Mesenchymal stem cell (in vitro differentiated cells and primary cell): Measurements from ENCODE around the gene LRRC56.

Experiments
- DNase-seq: peaks from one replicate; pipeline ENCODE4 v3.0.0-alpha.2; 2013
- H2AFZ ChIP-seq: one replicate; pipeline ENCODE4 v1.6.1; 2013; ENCODE audit warnings: low read depth, mild to moderate bottlenecking, control low read depth, inconsistent platforms, low read length, moderate library complexity
- H2AK5ac ChIP-seq: 2 replicates; pipeline ENCODE4 v1.6.1; 2013; ENCODE audit warnings: low read length, moderate library complexity, mild to moderate bottlenecking, inconsistent platforms; ENCODE audit not compliant: severe bottlenecking
- H2BK120ac ChIP-seq: one replicate; pipeline ENCODE4 v1.6.1; 2013; ENCODE audit warnings: low read depth, mild to moderate bottlenecking, inconsistent platforms, low read length, moderate library complexity
- H2BK12ac ChIP-seq, 2 experiments: one replicate each; pipeline ENCODE4 v1.6.1; 2013; ENCODE audit warnings: inconsistent platforms in 2 of 2, low read length in 2 of 2, mild to moderate bottlenecking in 2 of 2, moderate library complexity in 2 of 2, control low read depth in 1 of 2
- H2BK15ac ChIP-seq: one replicate; pipeline ENCODE4 v1.6.1; 2013; ENCODE audit warnings: mild to moderate bottlenecking, low read depth, inconsistent platforms; ENCODE audit not compliant: poor library complexity, severe bottlenecking
- H2BK5ac ChIP-seq: 2 replicates; pipeline ENCODE4 v1.6.1; 2013; ENCODE audit warnings: low read depth, mild to moderate bottlenecking, low read length, control low read depth, inconsistent platforms; ENCODE audit not compliant: poor library complexity, severe bottlenecking
- H3K14ac ChIP-seq, 2 experiments: one replicate each; pipeline ENCODE4 v1.6.1; 2013; ENCODE audit warnings: inconsistent platforms in 2 of 2, low read length in 2 of 2, control low read depth in 1 of 2, mild to moderate bottlenecking in 1 of 2, moderate library complexity in 1 of 2
- H3K18ac ChIP-seq, 2 experiments: one replicate each; pipeline ENCODE4 v1.6.1; 2013; ENCODE audit warnings: inconsistent platforms in 2 of 2, low read length in 2 of 2, control low read depth in 1 of 2, low read depth in 1 of 2, mild to moderate bottlenecking in 1 of 2
- H3K23ac ChIP-seq, 2 experiments: one replicate each; pipeline ENCODE4 v1.6.1; 2013; ENCODE audit warnings: inconsistent platforms in 2 of 2, low read length in 2 of 2, mild to moderate bottlenecking in 2 of 2, moderate library complexity in 2 of 2, control low read depth in 1 of 2
- H3K27ac ChIP-seq: 2 replicates; pipeline ENCODE4 v1.5.1; 2013; ENCODE audit warnings: mild to moderate bottlenecking, moderate library complexity, low read length, control low read depth, inconsistent platforms; ENCODE audit not compliant: poor library complexity, severe bottlenecking
- H3K27me3 ChIP-seq, 2 experiments: 2 replicates each; pipeline versions ENCODE4 v1.6.1 to v1.7.0; 2013; ENCODE audit warnings: low read length in 2 of 2, mild to moderate bottlenecking in 2 of 2, moderate library complexity in 2 of 2, control low read depth in 1 of 2, inconsistent platforms in 1 of 2; ENCODE audit not compliant: control insufficient read depth in 1 of 2, insufficient read depth in 1 of 2
- H3K36me3 ChIP-seq, 2 experiments: 2 replicates each; pipeline versions ENCODE4 v1.6.1 to v1.7.0; 2013; ENCODE audit warnings: low read length in 2 of 2, control low read depth in 1 of 2, inconsistent platforms in 1 of 2, low read depth in 1 of 2, mild to moderate bottlenecking in 1 of 2; ENCODE audit not compliant: insufficient read depth in 2 of 2, control insufficient read depth in 1 of 2
- H3K4ac ChIP-seq, 2 experiments: one replicate each; pipeline ENCODE4 v1.6.1; 2013; ENCODE audit warnings: inconsistent platforms in 2 of 2, low read length in 2 of 2, mild to moderate bottlenecking in 2 of 2, moderate library complexity in 2 of 2, control low read depth in 1 of 2, low read depth in 1 of 2
- H3K4me1 ChIP-seq: 2 replicates; pipeline ENCODE4 v1.6.1; 2013; ENCODE audit warnings: low read depth, low read length, control low read depth; ENCODE audit not compliant: control insufficient read depth, insufficient read depth
- H3K4me2 ChIP-seq: 2 replicates; pipeline ENCODE4 v1.6.1; 2013; ENCODE audit warnings: low read length, mild to moderate bottlenecking, inconsistent platforms; ENCODE audit not compliant: poor library complexity, severe bottlenecking
- H3K4me3 ChIP-seq, 2 experiments: 2 replicates each; pipeline versions ENCODE4 v1.5.1 to v1.7.0; 2013; ENCODE audit warnings: low read length in 2 of 2, mild to moderate bottlenecking in 2 of 2, control low read depth in 1 of 2, low read depth in 1 of 2; ENCODE audit not compliant: insufficient read depth in 1 of 2
- H3K79me1 ChIP-seq: replicated peaks from 2 replicates; pipeline ENCODE4 v1.6.1; 2013; ENCODE audit warnings: mild to moderate bottlenecking, control low read depth, low read length, inconsistent platforms; ENCODE audit not compliant: poor library complexity, severe bottlenecking
- H3K9ac ChIP-seq: 2 replicates; pipeline ENCODE4 v1.7.0; 2013; ENCODE audit warnings: mild to moderate bottlenecking, low read length, moderate library complexity
- H3K9me3 ChIP-seq: 2 replicates; pipeline ENCODE4 v1.7.0; 2013; ENCODE audit warnings: mild to moderate bottlenecking, low read length; ENCODE audit not compliant: control insufficient read depth
- H4K8ac ChIP-seq: one replicate; pipeline ENCODE4 v1.6.1; 2013; ENCODE audit warnings: inconsistent platforms, mild to moderate bottlenecking, low read length, moderate library complexity
- H4K91ac ChIP-seq: one replicate; pipeline ENCODE4 v1.6.1; 2013; ENCODE audit warnings: mild to moderate bottlenecking, low read length, inconsistent platforms
- WGBS: methylation state at CpG from one replicate; pipeline ENCODE4 v1.1.7; 2013; ENCODE audit warnings: mixed read lengths; 5-methylcytosine and 5-hydroxymethylcytosine counted together

The LRRC56 gene

DNA sequence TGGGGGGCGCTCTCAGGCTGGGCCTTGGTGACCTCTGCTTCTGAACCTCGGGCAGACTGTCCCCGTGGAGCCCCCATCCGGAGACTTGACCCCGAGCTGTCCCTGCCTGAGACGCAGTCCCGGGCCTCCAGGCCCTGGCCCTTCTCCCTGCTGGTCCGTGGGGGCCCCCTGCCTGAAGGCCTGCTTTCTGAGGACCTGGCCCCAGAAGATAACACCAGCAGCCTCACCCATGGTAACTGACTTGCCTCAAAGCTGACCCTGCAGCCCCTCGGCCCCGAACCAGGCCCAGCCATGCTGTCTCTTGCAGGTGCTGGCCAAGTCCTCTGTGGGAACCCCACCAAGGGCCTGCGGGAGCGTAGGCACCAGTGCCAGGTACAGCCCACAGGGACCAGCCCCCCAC is 14.3 kb downstream of the LRRC56 start:
- DNase-seq = no peak
- 87% methylated on average over 12 of the region's 12 CpGs for WGBS
- Histone ChIP-seq H2BK120ac (no peak overlapping the region), H3K4me1 (peaks cover 23% of the 10 kb centered on the region), H3K79me1 (no peaks in the 10 kb centered on the region), H3K36me3 (no peaks in the 10 kb centered on the region), H3K27ac (no peak overlapping the region), H3K9me3 (no peaks in the 10 kb centered on the region), H4K91ac (no peak overlapping the region), H2BK5ac (no peak overlapping the region), H3K14ac (no peak overlapping the region), H3K18ac (no peak overlapping the region), H4K8ac (peak overlapping the region; percentile 55), H3K4me3 (no peak overlapping the region), H3K4me2 (no peak overlapping the region), H3K9ac (no peak overlapping the region), H2AK5ac (no peak overlapping the region), H2BK12ac (no peak overlapping the region), H3K23ac (no peak overlapping the region), H2BK15ac (no peak overlapping the region), H3K4ac (no peak overlapping the region), H3K27me3 (peaks cover 6 to 48% of the 10 kb centered on the region in 2 experiments), H2AFZ (no peak overlapping the region)

GRCh38 chr11:553083-553987 is 16.0 kb downstream of the LRRC56 start:
- Histone ChIP-seq H3K79me1 (no peaks in the 10 kb centered on the region), H3K18ac (no peak overlapping the region), H3K4me2 (no peak overlapping the region), H3K4me3 (peak overlapping the region in 1 of 2 experiments; percentile 6), H3K23ac (no peak overlapping the region), H2AK5ac (no peak overlapping the region), H3K4me1 (peaks cover 23% of the 10 kb centered on the region), H3K9me3 (no peaks in the 10 kb centered on the region), H3K14ac (no peak overlapping the region), H2BK15ac (no peak overlapping the region), H2AFZ (no peak overlapping the region), H3K9ac (no peak overlapping the region), H3K27me3 (peaks cover 12 to 62% of the 10 kb centered on the region in 2 experiments), H4K91ac (no peak overlapping the region), H3K36me3 (no peaks in the 10 kb centered on the region), H2BK12ac (no peak overlapping the region), H2BK120ac (no peak overlapping the region), H2BK5ac (no peak overlapping the region), H4K8ac (no peak overlapping the region), H3K27ac (no peak overlapping the region), H3K4ac (no peak overlapping the region)
- WGBS = 86% methylated on average over 27 of the region's 27 CpGs
- DNase-seq = no peak

DNA sequence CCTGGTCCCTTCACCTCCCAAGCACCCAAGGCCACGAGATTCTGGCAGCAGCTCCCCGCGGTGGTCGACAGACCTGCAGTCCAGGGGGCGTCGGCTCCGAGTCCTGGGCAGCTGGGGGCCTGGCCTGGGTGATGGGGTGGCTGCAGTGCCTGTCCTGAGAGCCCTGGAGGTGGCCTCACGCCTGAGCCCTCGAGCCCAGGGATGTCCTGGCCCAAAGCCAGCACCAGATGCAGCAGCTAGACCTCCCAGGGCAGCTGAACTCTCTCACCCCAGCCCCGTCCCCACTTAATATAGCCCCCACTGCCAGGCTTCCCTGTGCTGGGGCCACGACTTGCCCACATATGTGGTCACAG is 16.6 kb downstream of the LRRC56 start:
- Histone ChIP-seq H3K36me3 (no peaks in the 10 kb centered on the region), H4K8ac (no peak overlapping the region), H3K4me1 (peaks cover 22% of the 10 kb centered on the region), H2AK5ac (no peak overlapping the region), H3K23ac (no peak overlapping the region), H3K18ac (no peak overlapping the region), H3K4me3 (no peak overlapping the region), H3K27me3 (peaks cover 12 to 68% of the 10 kb centered on the region in 2 experiments), H3K79me1 (no peaks in the 10 kb centered on the region), H3K9me3 (no peaks in the 10 kb centered on the region), H2BK120ac (no peak overlapping the region), H3K14ac (no peak overlapping the region), H2BK5ac (no peak overlapping the region), H2BK12ac (no peak overlapping the region), H4K91ac (peak overlapping the region; percentile 31), H2AFZ (no peak overlapping the region), H3K4ac (no peak overlapping the region), H3K4me2 (no peak overlapping the region), H2BK15ac (no peak overlapping the region), H3K27ac (no peak overlapping the region), H3K9ac (no peak overlapping the region)
- 68% methylated on average over 9 of the region's 11 CpGs for WGBS
- no peak for DNase-seq

GRCh38 chr11:554428-555226 is 17.3 kb downstream of the LRRC56 start:
- no peak overlapping the region for H3K9ac ChIP-seq
- no peak overlapping the region for H3K4ac ChIP-seq
- H3K27ac ChIP-seq = no peak overlapping the region
- H2BK5ac ChIP-seq = no peak overlapping the region
- H2AK5ac ChIP-seq = no peak overlapping the region
- H3K4me3 ChIP-seq = peak overlapping the region in 1 of 2 experiments; percentile 29
- no peaks in the 10 kb centered on the region for H3K9me3 ChIP-seq
- no peak overlapping the region for H3K18ac ChIP-seq
- no peak overlapping the region for H3K14ac ChIP-seq
- peak; percentile 30 for DNase-seq
- H4K8ac ChIP-seq = no peak overlapping the region
- WGBS = 21% methylated on average over 31 of the region's 60 CpGs
- no peaks in the 10 kb centered on the region for H3K79me1 ChIP-seq
- no peak overlapping the region for H2BK12ac ChIP-seq
- no peak overlapping the region for H2BK120ac ChIP-seq
- no peak overlapping the region for H3K23ac ChIP-seq
- H3K4me1 ChIP-seq = peaks cover 18% of the 10 kb centered on the region
- H2AFZ ChIP-seq = no peak overlapping the region
- no peaks in the 10 kb centered on the region for H3K36me3 ChIP-seq
- no peak overlapping the region for H4K91ac ChIP-seq
- no peak overlapping the region for H2BK15ac ChIP-seq
- peaks cover 12 to 75% of the 10 kb centered on the region in 2 experiments for H3K27me3 ChIP-seq
- peak overlapping the region; percentile 44 for H3K4me2 ChIP-seq
